ENCODE measurements around the gene LMBR1L.
"Not testable (repeated sequence)": the region's sequence is repeated elsewhere in the genome, so short reads cannot be mapped to it uniquely, and the experiment has no call there.

The LMBR1L gene

GRCh38 chr12:49144384-49144783 lies 33.7 kb upstream of the LMBR1L start:
- no peak overlapping the region for H3K4me3 Mint-ChIP-seq
- peaks cover 18% of the 10 kb centered on the region for H3K4me1 Mint-ChIP-seq
- H3K9me3 Mint-ChIP-seq = no peaks in the 10 kb centered on the region
- no peaks in the 10 kb centered on the region for H3K36me3 Mint-ChIP-seq (ENCODE audit: low read depth)
- DNase-seq = no peak
- peaks cover 2% of the 10 kb centered on the region for H3K27me3 Mint-ChIP-seq (ENCODE audit: low read depth, poor library complexity)
- H3K27ac Mint-ChIP-seq = no peak overlapping the region
- TF ChIP-seq CTCF (IDR thresholded peaks at IDR 0.05) = no peak

GRCh38 chr12:49138999-49139398 lies 28.4 kb upstream of the LMBR1L start:
- H3K27ac Mint-ChIP-seq = no peak overlapping the region
- H3K4me3 Mint-ChIP-seq = no peak overlapping the region
- no peaks in the 10 kb centered on the region for H3K9me3 Mint-ChIP-seq
- peaks cover 22% of the 10 kb centered on the region for H3K4me1 Mint-ChIP-seq
- TF ChIP-seq CTCF (IDR thresholded peaks at IDR 0.05) = no peak
- no peaks in the 10 kb centered on the region for H3K36me3 Mint-ChIP-seq (ENCODE audit: low read depth)
- H3K27me3 Mint-ChIP-seq (ENCODE audit: low read depth, poor library complexity) = peaks cover 2% of the 10 kb centered on the region
- no peak for DNase-seq

- Mint-ChIP-seq H3K27me3 (ENCODE audit: low read depth, poor library complexity) (peaks cover 2% of the 10 kb centered on the region), H3K4me1 (peaks cover 25% of the 10 kb centered on the region), H3K4me3 (no peak overlapping the region)
Measured at GRCh38 chr12:49138587-49138986, 27.9 kb upstream of the LMBR1L start.

GRCh38 chr12:49137476-49137875 lies 26.8 kb upstream of the LMBR1L start:
- no peak for TF ChIP-seq CTCF (IDR thresholded peaks at IDR 0.05)
- peaks cover 36% of the 10 kb centered on the region for H3K4me1 Mint-ChIP-seq
- no peak overlapping the region for H3K4me3 Mint-ChIP-seq
- no peaks in the 10 kb centered on the region for H3K9me3 Mint-ChIP-seq
- DNase-seq = no peak
- H3K36me3 Mint-ChIP-seq (ENCODE audit: low read depth) = no peaks in the 10 kb centered on the region
- no peak overlapping the region for H3K27ac Mint-ChIP-seq
- no peaks in the 10 kb centered on the region for H3K27me3 Mint-ChIP-seq (ENCODE audit: low read depth, poor library complexity)

More at GRCh38 chr12:49138587-49138986, 27.9 kb upstream of the LMBR1L start:
- peak overlapping the region; percentile 11 for H3K27ac Mint-ChIP-seq
- no peak for DNase-seq
- no peaks in the 10 kb centered on the region for H3K36me3 Mint-ChIP-seq (ENCODE audit: low read depth)
- H3K9me3 Mint-ChIP-seq = no peaks in the 10 kb centered on the region
- no peak for TF ChIP-seq CTCF (IDR thresholded peaks at IDR 0.05)

GRCh38 chr12:49136997-49137396 lies 26.4 kb upstream of the LMBR1L start:
- not testable (repeated sequence) for DNase-seq; H3K27ac Mint-ChIP-seq; H3K27me3 Mint-ChIP-seq (ENCODE audit: low read depth, poor library complexity); H3K9me3 Mint-ChIP-seq; H3K4me3 Mint-ChIP-seq; H3K36me3 Mint-ChIP-seq (ENCODE audit: low read depth)
- H3K4me1 Mint-ChIP-seq = peaks cover 41% of the 10 kb centered on the region

GRCh38 chr12:49133590-49133989 lies 22.9 kb upstream of the LMBR1L start:
- peak overlapping the region; percentile 80 for H3K4me3 Mint-ChIP-seq
- peaks cover 50% of the 10 kb centered on the region for H3K4me1 Mint-ChIP-seq
- peaks cover 16% of the 10 kb centered on the region for H3K36me3 Mint-ChIP-seq (ENCODE audit: low read depth)
- no peak overlapping the region for H3K27ac Mint-ChIP-seq
- peaks cover 3% of the 10 kb centered on the region for H3K27me3 Mint-ChIP-seq (ENCODE audit: low read depth, poor library complexity)
- H3K9me3 Mint-ChIP-seq = no peaks in the 10 kb centered on the region
- no peak for TF ChIP-seq CTCF (IDR thresholded peaks at IDR 0.05)
- no peak for DNase-seq
